HEK293 (cell line): Measurements from ENCODE around the gene CCDC187.

Experiments used
- CTCF ChIA-PET: fragments of 350-600 bp; formaldehyde crosslinking; extraction: SDS; loops from one replicate; lab custom pipeline; 2021; ENCODE audit warnings: antibody characterized with exemption; lab: Yijun Ruan, JAX
- POLR2A ChIA-PET: fragments of 300-600 bp; formaldehyde crosslinking; extraction: SDS; loops from one replicate; lab custom pipeline; 2020; ENCODE audit warnings: antibody characterized with exemption, inconsistent platforms; lab: Yijun Ruan, JAX
- H3K27ac ChIP-seq: fragments of 200-500 bp; sonication (Bioruptor generic); 2 replicates; pipeline ENCODE4 v1.5.1; 2014; ENCODE audit warnings: low read depth, low read length, control low read depth, inconsistent platforms; ENCODE audit errors: extremely low read depth
- H3K36me3 ChIP-seq, 2 experiments: fragments of 200-500 bp in 1 of 2; sonication (Bioruptor generic) in 1 of 2; 1 replicate in 1 of 2; 2 replicates in 1 of 2; pipeline ENCODE4 v1.5.1; 2014 to 2017; ENCODE audit warnings: inconsistent platforms in 2 of 2, low read length in 2 of 2; ENCODE audit not compliant: control insufficient read depth in 2 of 2, insufficient read depth in 1 of 2
- H3K4me1 ChIP-seq: fragments of 200-500 bp; sonication (Bioruptor generic); 2 replicates; pipeline ENCODE4 v1.5.1; 2014; ENCODE audit warnings: mild to moderate bottlenecking, low read length, inconsistent platforms; ENCODE audit not compliant: control insufficient read depth, insufficient read depth
- H3K4me3 ChIP-seq: 2 replicates; pipeline ENCODE4 v1.5.1; 2011; ENCODE audit warnings: low read depth, mild to moderate bottlenecking, control low read depth, low read length, moderate library complexity
- H3K9me3 ChIP-seq: fragments of 200-500 bp; sonication (Bioruptor generic); 2 replicates; pipeline ENCODE4 v1.5.1; 2014; ENCODE audit warnings: low read depth, low read length, inconsistent platforms; ENCODE audit not compliant: control insufficient read depth, insufficient read depth
- EGR2 ChIP-seq: fragments of 450-650 bp; formaldehyde crosslinking; IDR thresholded peaks from 2 replicates; pipeline ENCODE4 v1.5.1; 2016; ENCODE audit warnings: low read depth, missing biosample characterization, missing genetic modification characterization
- HOXC10 ChIP-seq: sonication (generic); formaldehyde crosslinking; IDR thresholded peaks from 2 replicates; pipeline ENCODE4 v1.8.1; 2023; ENCODE audit warnings: mild to moderate bottlenecking, missing genetic modification reagents
- KLF1 ChIP-seq: fragments of 450-650 bp; formaldehyde crosslinking; IDR thresholded peaks from 2 replicates; pipeline ENCODE4 v1.5.1; 2016; ENCODE audit warnings: missing biosample characterization, missing genetic modification characterization
- RBAK ChIP-seq: fragments of 450-650 bp; formaldehyde crosslinking; IDR thresholded peaks from 2 replicates; pipeline ENCODE4 v1.5.1; 2016; ENCODE audit warnings: missing biosample characterization, missing genetic modification characterization
- ZBTB10 ChIP-seq: fragments of 450-650 bp; formaldehyde crosslinking; IDR thresholded peaks from 2 replicates; pipeline ENCODE4 v1.5.1; 2016; ENCODE audit warnings: missing biosample characterization, missing genetic modification characterization
- ZBTB20 ChIP-seq: fragments of 450-650 bp; formaldehyde crosslinking; IDR thresholded peaks from 2 replicates; pipeline ENCODE4 v1.5.1; 2016; ENCODE audit warnings: missing biosample characterization, missing genetic modification characterization
- ZFHX2 ChIP-seq: fragments of 450-650 bp; formaldehyde crosslinking; conservative IDR thresholded peaks from 2 replicates; pipeline ENCODE4 v1.5.1; 2016; ENCODE audit warnings: missing biosample characterization, missing genetic modification characterization
- ZFP41 ChIP-seq: fragments of 450-650 bp; formaldehyde crosslinking; IDR thresholded peaks from 2 replicates; pipeline ENCODE4 v1.5.1; 2016; ENCODE audit warnings: missing biosample characterization, missing genetic modification characterization, borderline replicate concordance
- ZNF2 ChIP-seq: fragments of 450-650 bp; formaldehyde crosslinking; IDR thresholded peaks from 2 replicates; pipeline ENCODE4 v1.5.1; 2016; ENCODE audit warnings: missing biosample characterization, missing genetic modification characterization
- ZNF324 ChIP-seq: fragments of 450-650 bp; formaldehyde crosslinking; IDR thresholded peaks from 2 replicates; pipeline ENCODE4 v1.5.1; 2016; ENCODE audit warnings: missing biosample characterization, missing genetic modification characterization
- ZNF354C ChIP-seq: fragments of 450-650 bp; formaldehyde crosslinking; IDR thresholded peaks from 2 replicates; pipeline ENCODE4 v1.5.1; 2016; ENCODE audit warnings: missing biosample characterization, missing genetic modification characterization, low read depth, borderline replicate concordance
- ZNF366 ChIP-seq: fragments of 450-650 bp; formaldehyde crosslinking; conservative IDR thresholded peaks from 2 replicates; pipeline ENCODE4 v1.5.1; 2016; ENCODE audit warnings: missing biosample characterization, missing genetic modification characterization
- ZNF571 ChIP-seq: fragments of 450-650 bp; formaldehyde crosslinking; IDR thresholded peaks from 2 replicates; pipeline ENCODE4 v1.5.0; 2017; ENCODE audit warnings: missing biosample characterization, missing genetic modification characterization
- ZNF629 ChIP-seq: fragments of 450-650 bp; formaldehyde crosslinking; IDR thresholded peaks from 2 replicates; pipeline ENCODE4 v1.5.1; 2017; ENCODE audit warnings: missing biosample characterization, missing genetic modification characterization
- ZSCAN30 ChIP-seq: fragments of 450-650 bp; IDR thresholded peaks from 2 replicates; pipeline ENCODE4 v1.5.1; 2018; ENCODE audit warnings: missing biosample characterization, mild to moderate bottlenecking, missing genetic modification characterization, moderate library complexity

CCDC187 gene

GRCh38 chr9:136219276-136219675 lies 84.6 kb downstream of the CCDC187 start:
- no peak overlapping the region for H3K27ac ChIP-seq
- no peak overlapping the region for H3K4me3 ChIP-seq
- peaks cover 0 to 76% of the 10 kb centered on the region in 2 experiments; a peak in 1 of 3 replicates for H3K36me3 ChIP-seq
- no peak for TF ChIP-seq ZSCAN30
- TF ChIP-seq ZNF354C (tag by site-specific recombination): no peak
- TF ChIP-seq ZNF571 (tag by site-specific recombination): no peak
- H3K9me3 ChIP-seq: no peaks in the 10 kb centered on the region
- H3K4me1 ChIP-seq: no peaks in the 10 kb centered on the region
- POLR2A ChIA-PET: interaction anchor here (0.7 kb wide), 1 partner anchor 9 kb away, joined by 4 read pairs; no protein-coding TSS in a partner anchor
- CTCF ChIA-PET: interaction anchor here (0.6 to 5.8 kb wide), 12 partner anchors 7 to 128 kb away, joined by 3 to 46 read pairs (median 4); no protein-coding TSS in a partner anchor

- H3K36me3 ChIP-seq: peaks cover 0 to 76% of the 10 kb centered on the region in 2 experiments; a peak in 1 of 3 replicates
- ChIA-PET POLR2A (interaction anchor here (0.7 to 1.1 kb wide), 2 partner anchors 9 to 15 kb away, joined by 3 to 4 read pairs; no protein-coding TSS in a partner anchor), CTCF (interaction anchor here (1.1 to 5.8 kb wide), 6 partner anchors 8 to 128 kb away, joined by 3 to 46 read pairs (median 4); no protein-coding TSS in a partner anchor)
- no peak for TF ChIP-seq ZNF629
- no peak for TF ChIP-seq HOXC10 (CRISPR knock-in tag)
- TF ChIP-seq RBAK (tag by site-specific recombination): no peak
- no peak overlapping the region for H3K4me3 ChIP-seq
- H3K4me1 ChIP-seq: no peaks in the 10 kb centered on the region
- H3K9me3 ChIP-seq: no peaks in the 10 kb centered on the region
- H3K27ac ChIP-seq: no peak overlapping the region
These were observed 85.2 kb downstream of the CCDC187 start for GRCh38 chr9:136218673-136219072.

- no peaks in the 10 kb centered on the region for H3K4me1 ChIP-seq
- H3K36me3 ChIP-seq: peaks cover 0 to 76% of the 10 kb centered on the region in 2 experiments; a peak in 1 of 3 replicates
- H3K4me3 ChIP-seq: no peak overlapping the region
- no peak for TF ChIP-seq ZNF629
- TF ChIP-seq KLF1: 0 out of 2 replicates have a peak, but pooled peaks have one; percentile 14
- peak; percentile 76 for TF ChIP-seq ZFHX2
- TF ChIP-seq EGR2 (tag by site-specific recombination): peak; percentile 88
- H3K9me3 ChIP-seq: no peaks in the 10 kb centered on the region
- H3K27ac ChIP-seq: no peak overlapping the region
- ChIA-PET CTCF (interaction anchor here (1.1 to 5.8 kb wide), 6 partner anchors 8 to 127 kb away, joined by 3 to 46 read pairs (median 4); no protein-coding TSS in a partner anchor), POLR2A (interaction anchor here (1.1 kb wide), 1 partner anchor 16 kb away, joined by 3 read pairs; no protein-coding TSS in a partner anchor)
These were observed 85.6 kb downstream of the CCDC187 start for GRCh38 chr9:136218271-136218670.

- peak; percentile 36; the same call in 1 of the 2 replicates for TF ChIP-seq EGR2 (tag by site-specific recombination)
- no peak for TF ChIP-seq ZFP41 (tag by site-specific recombination)
- Histone ChIP-seq H3K27ac (no peak overlapping the region), H3K4me3 (no peak overlapping the region), H3K9me3 (no peaks in the 10 kb centered on the region), H3K36me3 (peaks cover 0 to 79% of the 10 kb centered on the region in 2 experiments; a peak in 2 of 3 replicates), H3K4me1 (no peaks in the 10 kb centered on the region)
- ChIA-PET POLR2A (no interaction called here), CTCF (interaction anchor here (0.6 to 5.8 kb wide), 5 partner anchors 10 to 612 kb away, joined by 3 to 46 read pairs (median 3); no protein-coding TSS in a partner anchor)
These were observed 87.2 kb downstream of the CCDC187 start for GRCh38 chr9:136216541-136217244.

- TF ChIP-seq ZNF366 (tag by site-specific recombination) (no peak), ZNF2 (no peak), ZFHX2 (no peak), ZBTB20 (no peak), ZBTB10 (tag by site-specific recombination) (no peak), ZNF324 (tag by site-specific recombination) (no peak)
- ChIA-PET POLR2A (interaction anchor here (0.7 kb wide), 1 partner anchor 29 kb away, joined by 8 read pairs; no protein-coding TSS in a partner anchor), CTCF (interaction anchor here (5.8 kb wide), 1 partner anchor 13 kb away, joined by 46 read pairs; no protein-coding TSS in a partner anchor)
- H3K9me3 ChIP-seq: no peaks in the 10 kb centered on the region
- H3K27ac ChIP-seq: no peak overlapping the region
- peaks cover 0 to 79% of the 10 kb centered on the region in 2 experiments; a peak in 2 of 3 replicates for H3K36me3 ChIP-seq
- H3K4me1 ChIP-seq: no peaks in the 10 kb centered on the region
- H3K4me3 ChIP-seq: no peak overlapping the region
These were observed 90.2 kb downstream of the CCDC187 start for GRCh38 chr9:136213733-136214132.
